ENCODE data around the gene GDAP2. TPM values are rescaled to one million over a fixed set of nuclear protein-coding genes. Genes with fewer than 3 reads are reported as not detected.
"Not testable (repeated sequence)": the region's sequence is repeated elsewhere in the genome, so short reads cannot be mapped to it uniquely, and the experiment has no call there.

Gene GDAP2
- total RNA-seq, 1 experiment from 2014 or later = 26.4 TPM

DNA sequence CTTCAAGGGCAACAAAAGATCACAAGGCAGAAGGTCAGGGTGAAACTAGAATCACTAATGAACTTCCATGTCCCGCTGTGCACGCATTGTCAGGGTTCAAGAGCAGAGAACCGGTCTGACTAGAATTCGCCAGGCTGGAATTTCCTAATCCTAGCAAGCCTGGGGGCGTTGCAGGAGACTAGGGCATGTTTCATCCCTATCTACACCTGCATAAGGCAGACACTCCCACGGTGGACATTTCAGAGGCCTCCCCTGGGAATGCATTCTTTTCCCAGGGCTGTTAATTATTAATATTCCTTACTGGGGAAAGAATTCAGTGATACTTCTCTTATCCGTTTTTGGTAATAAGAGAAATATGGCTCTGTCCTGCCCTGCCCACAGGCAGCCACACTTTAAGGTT lies 6.7 kb downstream of the GDAP2 start:
- not testable (repeated sequence) for H3K27me3 ChIP-seq (ENCODE audit: low read length); H3K4me1 ChIP-seq (ENCODE audit: low read length); H4K20me1 ChIP-seq (ENCODE audit: insufficient read depth, low read depth, low read length); H3K9me3 ChIP-seq (ENCODE audit: low read length); H3K27ac ChIP-seq (ENCODE audit: low read length); H3K4me2 ChIP-seq (ENCODE audit: low read depth, low read length, poor library complexity, severe bottlenecking); H3K9me2 ChIP-seq (replicated peaks; ENCODE audit: insufficient read depth, low read length); H3K4me3 ChIP-seq (ENCODE audit: low read length); H3K9ac ChIP-seq (ENCODE audit: low read length); DNase-seq; H2AFZ ChIP-seq (ENCODE audit: low read length)
- Histone ChIP-seq H3K36me3 (ENCODE audit: insufficient read depth, low read length) (peaks cover 22% of the 10 kb centered on the region; the same call in 1 of the 2 replicates), H3K79me2 (ENCODE audit: low read length) (peaks cover 29% of the 10 kb centered on the region)

DNA sequence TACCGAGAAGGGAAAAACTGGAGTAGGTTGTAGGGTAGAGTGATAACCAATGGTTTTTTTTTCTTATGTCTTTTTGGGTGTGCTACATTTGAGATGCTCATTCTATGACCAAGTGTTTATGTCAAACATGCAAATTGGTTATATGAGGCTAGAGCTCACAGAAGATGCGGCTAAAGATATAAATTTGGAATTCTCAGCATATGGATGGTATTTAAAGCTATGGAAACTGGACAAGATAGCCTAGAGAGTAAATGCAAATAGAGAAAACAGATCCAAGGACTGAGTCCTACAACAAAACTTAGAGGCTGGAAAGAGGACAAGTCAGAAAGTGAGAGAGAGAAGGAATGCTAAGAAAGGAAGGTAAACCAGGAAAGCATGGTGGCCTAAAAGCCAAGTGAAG lies 7.4 kb downstream of the GDAP2 start:
- Histone ChIP-seq H3K4me1 (ENCODE audit: low read length) (no peaks in the 10 kb centered on the region), H3K36me3 (ENCODE audit: insufficient read depth, low read length) (peaks cover 23% of the 10 kb centered on the region; the same call in 1 of the 2 replicates), H3K27me3 (ENCODE audit: low read length) (no peaks in the 10 kb centered on the region), H3K9me2 (replicated peaks; ENCODE audit: insufficient read depth, low read length) (no peaks in the 10 kb centered on the region), H3K79me2 (ENCODE audit: low read length) (peaks cover 22% of the 10 kb centered on the region), H3K4me2 (ENCODE audit: low read depth, low read length, poor library complexity, severe bottlenecking) (no peak overlapping the region), H3K9ac (ENCODE audit: low read length) (no peak overlapping the region), H3K9me3 (ENCODE audit: low read length) (no peaks in the 10 kb centered on the region), H4K20me1 (ENCODE audit: insufficient read depth, low read depth, low read length) (peaks cover 6% of the 10 kb centered on the region; the same call in 1 of the 2 replicates), H3K4me3 (ENCODE audit: low read length) (no peak overlapping the region), H2AFZ (ENCODE audit: low read length) (no peak overlapping the region), H3K27ac (ENCODE audit: low read length) (no peak overlapping the region)
- no peak for DNase-seq

DNA sequence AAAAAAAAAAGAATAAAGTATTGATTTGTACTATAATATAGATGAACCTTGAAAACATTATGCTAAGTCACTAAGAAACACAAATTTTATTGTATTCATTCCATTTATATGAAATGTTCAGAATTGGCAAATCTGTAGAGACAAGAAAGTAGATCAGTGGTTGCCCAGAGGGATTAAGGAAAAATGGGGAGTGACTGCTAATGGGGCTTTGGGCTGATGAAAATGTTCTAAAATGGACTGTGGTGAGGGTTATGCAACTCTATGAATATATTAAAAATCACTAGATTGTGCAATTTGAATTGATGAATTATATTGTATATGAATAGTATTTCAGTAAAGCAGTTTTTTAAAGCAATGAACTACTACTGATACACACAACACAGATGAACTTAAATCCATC lies 10.0 kb downstream of the GDAP2 start:
- Histone ChIP-seq H3K9me2 (replicated peaks; ENCODE audit: insufficient read depth, low read length) (no peaks in the 10 kb centered on the region), H3K4me2 (ENCODE audit: low read depth, low read length, poor library complexity, severe bottlenecking) (no peak overlapping the region), H3K9me3 (ENCODE audit: low read length) (no peaks in the 10 kb centered on the region), H3K4me3 (ENCODE audit: low read length) (no peak overlapping the region), H3K36me3 (ENCODE audit: insufficient read depth, low read length) (peaks cover 41% of the 10 kb centered on the region), H3K79me2 (ENCODE audit: low read length) (peaks cover 7% of the 10 kb centered on the region), H3K27ac (ENCODE audit: low read length) (no peak overlapping the region), H3K27me3 (ENCODE audit: low read length) (no peaks in the 10 kb centered on the region), H3K9ac (ENCODE audit: low read length) (no peak overlapping the region), H2AFZ (ENCODE audit: low read length) (no peak overlapping the region), H3K4me1 (ENCODE audit: low read length) (no peaks in the 10 kb centered on the region), H4K20me1 (ENCODE audit: insufficient read depth, low read depth, low read length) (no peaks in the 10 kb centered on the region)
- no peak for DNase-seq

DNA sequence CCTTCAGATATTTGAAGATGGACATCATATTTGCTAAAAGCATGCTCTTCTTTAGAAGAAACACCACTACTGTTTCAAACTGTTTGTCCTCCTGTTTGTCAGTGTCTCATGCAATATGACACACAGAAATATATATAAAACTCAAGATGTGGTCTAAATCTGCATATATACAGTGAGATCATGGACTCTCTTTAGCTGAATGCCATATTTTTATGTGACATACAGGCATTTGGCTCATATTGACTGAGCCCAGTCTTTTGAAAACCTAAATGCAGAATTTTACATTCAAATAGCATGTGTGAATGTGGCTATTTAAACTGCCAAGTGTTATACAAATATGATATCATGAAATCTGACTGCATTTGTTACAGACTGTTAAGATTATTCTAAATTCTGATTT lies 18.4 kb downstream of the GDAP2 start:
- no peak overlapping the region for H3K4me3 ChIP-seq (ENCODE audit: low read length)
- H3K9me3 ChIP-seq (ENCODE audit: low read length) = no peaks in the 10 kb centered on the region
- peaks cover 22% of the 10 kb centered on the region for H3K36me3 ChIP-seq (ENCODE audit: insufficient read depth, low read length)

DNA sequence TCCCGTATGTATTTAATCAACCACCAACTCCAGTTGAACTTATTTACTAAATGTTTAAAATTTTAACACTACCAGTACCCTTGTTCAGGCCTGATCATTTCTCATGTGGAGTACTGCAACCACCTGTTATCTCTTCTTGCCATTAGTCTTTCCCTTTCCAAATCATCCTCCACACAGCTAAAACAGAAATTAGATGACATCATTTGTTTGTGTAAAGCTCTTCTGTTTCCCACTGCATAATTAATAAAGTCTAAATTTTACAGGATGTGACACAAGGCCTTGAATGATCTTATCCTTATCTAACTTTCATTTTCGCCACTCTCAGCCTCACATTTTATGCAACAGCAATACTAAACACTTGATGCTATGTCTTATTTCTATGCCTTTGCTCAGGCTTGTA lies 24.4 kb downstream of the GDAP2 start:
- no peaks in the 10 kb centered on the region for H3K9me3 ChIP-seq (ENCODE audit: low read length)
- peaks cover 4% of the 10 kb centered on the region for H3K36me3 ChIP-seq (ENCODE audit: insufficient read depth, low read length)
- H3K79me2 ChIP-seq (ENCODE audit: low read length) = no peaks in the 10 kb centered on the region
- no peak overlapping the region for H3K4me3 ChIP-seq (ENCODE audit: low read length)
- no peaks in the 10 kb centered on the region for H3K4me1 ChIP-seq (ENCODE audit: low read length)
- H2AFZ ChIP-seq (ENCODE audit: low read length) = no peak overlapping the region
- no peak for DNase-seq
- H3K4me2 ChIP-seq (ENCODE audit: low read depth, low read length, poor library complexity, severe bottlenecking) = no peak overlapping the region
- H3K27me3 ChIP-seq (ENCODE audit: low read length) = no peaks in the 10 kb centered on the region
- H3K9ac ChIP-seq (ENCODE audit: low read length) = no peak overlapping the region
- H4K20me1 ChIP-seq (ENCODE audit: insufficient read depth, low read depth, low read length) = no peaks in the 10 kb centered on the region
- H3K27ac ChIP-seq (ENCODE audit: low read length) = no peak overlapping the region
- no peaks in the 10 kb centered on the region for H3K9me2 ChIP-seq (replicated peaks; ENCODE audit: insufficient read depth, low read length)

More for the DNA sequence above, 18.4 kb downstream of the GDAP2 start:
- no peaks in the 10 kb centered on the region for H3K79me2 ChIP-seq (ENCODE audit: low read length)
- H3K27ac ChIP-seq (ENCODE audit: low read length) = no peak overlapping the region
- DNase-seq = no peak
- no peaks in the 10 kb centered on the region for H3K4me1 ChIP-seq (ENCODE audit: low read length)
- H3K4me2 ChIP-seq (ENCODE audit: low read depth, low read length, poor library complexity, severe bottlenecking) = no peak overlapping the region
- no peaks in the 10 kb centered on the region for H3K9me2 ChIP-seq (replicated peaks; ENCODE audit: insufficient read depth, low read length)
- no peak overlapping the region for H3K9ac ChIP-seq (ENCODE audit: low read length)
- no peaks in the 10 kb centered on the region for H3K27me3 ChIP-seq (ENCODE audit: low read length)
- no peak overlapping the region for H2AFZ ChIP-seq (ENCODE audit: low read length)
- no peaks in the 10 kb centered on the region for H4K20me1 ChIP-seq (ENCODE audit: insufficient read depth, low read depth, low read length)

DNA sequence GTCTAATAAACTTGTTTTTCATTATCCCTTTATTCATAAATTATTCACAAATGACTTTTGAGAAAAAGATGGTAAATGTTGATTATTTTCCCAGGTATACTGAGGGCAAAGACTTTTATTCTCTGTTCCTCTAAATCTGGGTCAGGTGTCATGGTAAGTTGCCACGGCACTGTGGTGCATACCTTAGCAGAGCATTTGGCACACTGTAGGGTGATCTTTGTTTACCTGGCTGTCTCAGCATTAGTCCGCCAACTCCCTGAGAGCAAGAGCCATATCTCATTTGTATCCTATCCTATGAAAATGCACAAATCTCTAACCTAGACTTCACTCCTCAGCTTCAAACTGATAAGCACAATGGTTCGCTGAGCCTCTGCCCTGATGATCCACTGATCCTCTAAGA lies 24.9 kb downstream of the GDAP2 start:
- peaks cover 4% of the 10 kb centered on the region for H3K36me3 ChIP-seq (ENCODE audit: insufficient read depth, low read length)
- H3K4me1 ChIP-seq (ENCODE audit: low read length) = no peaks in the 10 kb centered on the region
- H4K20me1 ChIP-seq (ENCODE audit: insufficient read depth, low read depth, low read length) = no peaks in the 10 kb centered on the region
- no peak overlapping the region for H3K4me2 ChIP-seq (ENCODE audit: low read depth, low read length, poor library complexity, severe bottlenecking)
- no peaks in the 10 kb centered on the region for H3K9me3 ChIP-seq (ENCODE audit: low read length)
- H3K4me3 ChIP-seq (ENCODE audit: low read length) = no peak overlapping the region
- no peak for DNase-seq
- H3K9ac ChIP-seq (ENCODE audit: low read length) = no peak overlapping the region
- H3K9me2 ChIP-seq (replicated peaks; ENCODE audit: insufficient read depth, low read length) = no peaks in the 10 kb centered on the region
- no peaks in the 10 kb centered on the region for H3K27me3 ChIP-seq (ENCODE audit: low read length)
- no peak overlapping the region for H3K27ac ChIP-seq (ENCODE audit: low read length)
- no peaks in the 10 kb centered on the region for H3K79me2 ChIP-seq (ENCODE audit: low read length)
- H2AFZ ChIP-seq (ENCODE audit: low read length) = no peak overlapping the region

DNA sequence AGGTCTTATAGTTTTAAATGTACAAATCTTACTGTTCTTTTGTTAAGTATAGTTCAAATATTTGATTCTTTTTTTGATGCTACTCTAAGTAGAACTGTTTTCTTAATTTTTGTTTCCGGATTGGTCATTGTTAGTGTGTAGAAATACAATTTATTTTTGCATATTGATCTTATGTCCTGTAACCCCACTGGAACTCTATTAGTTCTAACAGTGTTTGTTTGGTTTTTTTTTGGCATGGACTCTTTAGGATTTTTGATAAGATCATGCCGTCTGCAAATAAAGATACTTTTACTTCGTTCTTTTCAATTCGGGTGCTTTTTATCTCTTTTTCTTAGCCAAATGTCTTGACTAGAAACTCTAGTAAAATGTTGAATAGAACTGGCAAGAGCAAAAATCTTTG lies 26.5 kb downstream of the GDAP2 start:
- Histone ChIP-seq H3K9ac (ENCODE audit: low read length) (no peak overlapping the region), H3K9me3 (ENCODE audit: low read length) (no peaks in the 10 kb centered on the region), H3K27me3 (ENCODE audit: low read length) (no peaks in the 10 kb centered on the region), H3K36me3 (ENCODE audit: insufficient read depth, low read length) (peaks cover 4% of the 10 kb centered on the region), H3K27ac (ENCODE audit: low read length) (no peak overlapping the region), H4K20me1 (ENCODE audit: insufficient read depth, low read depth, low read length) (no peaks in the 10 kb centered on the region), H3K4me2 (ENCODE audit: low read depth, low read length, poor library complexity, severe bottlenecking) (no peak overlapping the region), H3K4me1 (ENCODE audit: low read length) (no peaks in the 10 kb centered on the region), H3K9me2 (replicated peaks; ENCODE audit: insufficient read depth, low read length) (no peaks in the 10 kb centered on the region), H3K4me3 (ENCODE audit: low read length) (no peak overlapping the region), H3K79me2 (ENCODE audit: low read length) (no peaks in the 10 kb centered on the region), H2AFZ (ENCODE audit: low read length) (no peak overlapping the region)
- DNase-seq = no peak

DNA sequence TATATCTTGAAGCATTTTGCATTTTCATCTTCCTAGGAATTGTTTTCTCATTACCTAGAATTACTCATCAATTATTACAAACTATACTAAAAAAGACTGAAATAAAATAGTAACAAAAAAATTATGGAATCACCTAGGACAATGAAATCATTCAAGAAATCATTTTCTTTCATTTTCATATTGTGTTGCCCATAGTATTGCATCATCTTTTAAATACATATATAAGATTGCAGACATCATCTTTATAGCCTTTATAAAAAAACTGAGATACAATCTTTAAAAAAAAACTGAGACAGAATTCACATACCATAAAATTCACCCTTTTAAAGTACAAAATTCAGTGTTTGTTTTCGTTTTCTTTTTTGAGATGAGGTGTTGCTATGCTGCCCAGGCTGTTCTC lies 29.6 kb downstream of the GDAP2 start:
- Histone ChIP-seq H3K4me2 (ENCODE audit: low read depth, low read length, poor library complexity, severe bottlenecking) (no peak overlapping the region), H3K36me3 (ENCODE audit: insufficient read depth, low read length) (no peaks in the 10 kb centered on the region; the same call in 1 of the 2 replicates), H4K20me1 (ENCODE audit: insufficient read depth, low read depth, low read length) (no peaks in the 10 kb centered on the region)

DNA sequence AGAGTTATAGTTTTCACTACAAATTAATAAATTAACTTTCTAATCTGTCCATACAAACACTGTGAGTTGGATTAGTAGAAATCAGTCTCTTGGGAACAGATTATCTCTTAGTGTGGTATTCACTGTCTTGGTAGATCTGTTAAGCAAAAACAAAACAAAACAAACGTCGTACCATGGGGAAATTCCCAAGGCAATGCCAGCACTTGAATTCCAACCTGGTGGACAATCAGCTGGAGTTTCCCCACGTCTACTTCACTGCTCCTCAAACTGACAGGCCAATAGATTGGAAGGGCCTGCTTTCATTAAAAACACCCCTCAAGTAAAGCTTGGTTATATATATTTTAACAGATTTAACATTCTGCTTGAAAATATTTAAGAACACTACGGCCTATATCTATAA lies 31.9 kb downstream of the GDAP2 start:
- Histone ChIP-seq H3K36me3 (ENCODE audit: insufficient read depth, low read length) (no peaks in the 10 kb centered on the region; the same call in 1 of the 2 replicates), H3K9me2 (replicated peaks; ENCODE audit: insufficient read depth, low read length) (no peaks in the 10 kb centered on the region), H3K27ac (ENCODE audit: low read length) (no peak overlapping the region), H3K4me1 (ENCODE audit: low read length) (peaks cover 2% of the 10 kb centered on the region; the same call in 1 of the 2 replicates), H4K20me1 (ENCODE audit: insufficient read depth, low read depth, low read length) (no peaks in the 10 kb centered on the region), H3K79me2 (ENCODE audit: low read length) (no peaks in the 10 kb centered on the region), H3K4me2 (ENCODE audit: low read depth, low read length, poor library complexity, severe bottlenecking) (no peak overlapping the region), H3K27me3 (ENCODE audit: low read length) (no peaks in the 10 kb centered on the region), H3K9me3 (ENCODE audit: low read length) (no peaks in the 10 kb centered on the region), H3K9ac (ENCODE audit: low read length) (no peak overlapping the region), H3K4me3 (ENCODE audit: low read length) (no peak overlapping the region), H2AFZ (ENCODE audit: low read length) (no peak overlapping the region)
- no peak for DNase-seq

More for the DNA sequence above, 29.6 kb downstream of the GDAP2 start:
- Histone ChIP-seq H3K4me1 (ENCODE audit: low read length) (peaks cover 2% of the 10 kb centered on the region; the same call in 1 of the 2 replicates), H3K27ac (ENCODE audit: low read length) (no peak overlapping the region), H3K4me3 (ENCODE audit: low read length) (no peak overlapping the region), H2AFZ (ENCODE audit: low read length) (no peak overlapping the region), H3K9ac (ENCODE audit: low read length) (no peak overlapping the region), H3K27me3 (ENCODE audit: low read length) (no peaks in the 10 kb centered on the region), H3K79me2 (ENCODE audit: low read length) (no peaks in the 10 kb centered on the region), H3K9me3 (ENCODE audit: low read length) (no peaks in the 10 kb centered on the region), H3K9me2 (replicated peaks; ENCODE audit: insufficient read depth, low read length) (no peaks in the 10 kb centered on the region)
- no peak for DNase-seq
